Fibroblast of mammary gland (primary cell): ENCODE results near the gene OPA1.

ENCODE experiments used
- DNase-seq: peaks from one replicate; pipeline ENCODE4 v3.0.0-alpha.2; 2010; ENCODE audit warnings: low read depth
- H3K4me3 ChIP-seq: 2 replicates; pipeline ENCODE4 v1.5.1; 2011; ENCODE audit warnings: low read depth, mild to moderate bottlenecking, low read length, moderate library complexity; ENCODE audit not compliant: control insufficient read depth
- TF ChIP-seq, protein P1 (sequence below): conservative IDR thresholded peaks from 2 replicates; pipeline ENCODE4 v1.5.1; 2011; ENCODE audit warnings: low read depth, low read length, inconsistent platforms; ENCODE audit not compliant: control insufficient read depth, insufficient read depth

OPA1 gene

DNA sequence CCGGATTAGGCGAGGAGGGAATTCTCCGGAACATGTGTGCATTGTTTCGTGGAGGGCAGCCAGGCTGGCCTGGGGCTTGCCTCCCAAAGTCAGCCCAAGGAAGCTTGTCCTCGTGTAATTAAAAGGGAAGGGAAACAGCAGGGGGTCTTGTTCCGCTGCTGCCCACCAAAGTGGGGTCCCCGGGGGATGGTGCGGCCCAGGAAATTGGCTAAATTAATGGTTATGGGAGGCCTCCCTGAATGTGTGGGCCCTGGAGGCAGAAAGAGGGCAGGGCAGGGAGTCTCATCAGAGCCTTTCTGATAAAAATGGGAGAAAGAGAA lies 118.1 kb downstream of the OPA1 start:
- no peak for DNase-seq
- no peak overlapping the region for H3K4me3 ChIP-seq
- TF ChIP-seq, protein P1, sequence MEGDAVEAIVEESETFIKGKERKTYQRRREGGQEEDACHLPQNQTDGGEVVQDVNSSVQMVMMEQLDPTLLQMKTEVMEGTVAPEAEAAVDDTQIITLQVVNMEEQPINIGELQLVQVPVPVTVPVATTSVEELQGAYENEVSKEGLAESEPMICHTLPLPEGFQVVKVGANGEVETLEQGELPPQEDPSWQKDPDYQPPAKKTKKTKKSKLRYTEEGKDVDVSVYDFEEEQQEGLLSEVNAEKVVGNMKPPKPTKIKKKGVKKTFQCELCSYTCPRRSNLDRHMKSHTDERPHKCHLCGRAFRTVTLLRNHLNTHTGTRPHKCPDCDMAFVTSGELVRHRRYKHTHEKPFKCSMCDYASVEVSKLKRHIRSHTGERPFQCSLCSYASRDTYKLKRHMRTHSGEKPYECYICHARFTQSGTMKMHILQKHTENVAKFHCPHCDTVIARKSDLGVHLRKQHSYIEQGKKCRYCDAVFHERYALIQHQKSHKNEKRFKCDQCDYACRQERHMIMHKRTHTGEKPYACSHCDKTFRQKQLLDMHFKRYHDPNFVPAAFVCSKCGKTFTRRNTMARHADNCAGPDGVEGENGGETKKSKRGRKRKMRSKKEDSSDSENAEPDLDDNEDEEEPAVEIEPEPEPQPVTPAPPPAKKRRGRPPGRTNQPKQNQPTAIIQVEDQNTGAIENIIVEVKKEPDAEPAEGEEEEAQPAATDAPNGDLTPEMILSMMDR, result no peak

DNA sequence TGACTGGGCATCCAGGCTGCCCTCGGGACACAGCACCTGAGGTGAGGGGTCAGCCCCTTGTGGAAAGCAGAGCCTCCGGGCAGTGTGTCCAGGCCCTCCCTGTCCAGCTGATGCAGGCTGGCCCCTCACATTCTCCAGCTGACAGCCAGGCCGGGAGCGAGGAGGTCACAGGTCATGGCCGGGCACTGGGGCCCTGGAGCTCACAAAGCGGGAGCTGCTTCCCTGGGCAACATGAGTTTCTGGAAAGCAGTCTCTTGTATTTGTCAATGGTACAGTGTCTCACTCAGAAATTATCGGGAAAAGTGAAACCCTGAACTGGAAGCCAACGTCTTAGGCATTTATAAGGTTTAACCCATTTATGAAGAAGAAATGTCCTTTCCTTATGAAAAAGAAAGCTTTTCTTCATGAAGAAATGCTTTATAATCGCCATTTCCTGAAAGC lies 118.5 kb downstream of the OPA1 start:
- TF ChIP-seq, protein P1, result no peak
- DNase-seq, result no peak

DNA sequence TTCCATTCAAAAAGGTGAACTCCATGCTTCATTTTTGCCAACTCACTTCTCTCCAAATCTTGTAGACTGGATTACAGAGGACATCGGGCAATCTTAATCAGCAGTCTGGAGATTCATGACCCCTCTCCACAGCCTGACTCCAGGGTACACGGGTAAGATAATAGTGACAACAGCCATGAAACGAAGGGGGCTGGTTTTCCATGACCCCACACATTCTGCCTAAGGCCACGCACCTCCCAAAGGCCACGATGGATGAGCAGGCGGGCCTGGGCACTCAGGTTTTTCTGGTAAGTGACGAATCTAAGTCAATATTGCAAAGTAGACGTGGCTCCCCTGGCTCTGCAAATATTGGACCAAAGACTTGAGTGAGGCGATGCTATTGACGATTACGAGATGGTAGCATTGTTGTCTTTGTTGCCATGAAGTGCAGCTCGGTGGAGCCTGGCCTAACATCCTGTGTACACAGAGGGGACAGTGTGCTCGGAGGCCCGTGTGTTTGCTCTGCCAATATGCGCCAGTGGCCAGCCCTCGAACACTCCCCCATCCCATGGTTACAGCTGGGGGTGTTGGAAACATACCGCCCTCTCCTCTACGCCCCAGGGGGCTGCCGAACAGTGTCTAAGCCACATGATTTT lies 119.1 kb downstream of the OPA1 start:
- no peak for DNase-seq
- no peak overlapping the region for H3K4me3 ChIP-seq
- TF ChIP-seq, protein P1, result no peak

More for the DNA sequence above, 118.5 kb downstream of the OPA1 start:
- H3K4me3 ChIP-seq, result no peak overlapping the region

DNA sequence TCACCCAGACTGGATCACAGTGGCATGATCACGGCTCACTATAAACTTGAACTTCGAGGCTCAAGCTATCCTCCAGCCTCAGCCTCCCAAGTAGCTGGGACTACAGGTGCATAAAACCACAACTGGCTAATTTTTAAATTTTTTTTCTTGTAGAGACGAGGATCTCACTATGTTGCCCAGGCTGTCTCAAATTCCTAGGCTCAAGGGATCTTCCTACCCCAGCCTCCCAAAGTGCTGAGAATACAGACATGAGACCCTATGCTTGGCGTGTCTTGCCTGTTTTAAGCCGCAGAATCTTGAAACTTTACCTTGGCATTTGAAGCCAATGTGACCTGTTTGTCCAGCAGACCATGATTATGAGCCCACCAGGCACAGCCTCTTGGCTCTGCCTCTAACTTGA lies 119.9 kb downstream of the OPA1 start:
- TF ChIP-seq, protein P1, result no peak
- H3K4me3 ChIP-seq, result no peak overlapping the region
- no peak for DNase-seq

DNA sequence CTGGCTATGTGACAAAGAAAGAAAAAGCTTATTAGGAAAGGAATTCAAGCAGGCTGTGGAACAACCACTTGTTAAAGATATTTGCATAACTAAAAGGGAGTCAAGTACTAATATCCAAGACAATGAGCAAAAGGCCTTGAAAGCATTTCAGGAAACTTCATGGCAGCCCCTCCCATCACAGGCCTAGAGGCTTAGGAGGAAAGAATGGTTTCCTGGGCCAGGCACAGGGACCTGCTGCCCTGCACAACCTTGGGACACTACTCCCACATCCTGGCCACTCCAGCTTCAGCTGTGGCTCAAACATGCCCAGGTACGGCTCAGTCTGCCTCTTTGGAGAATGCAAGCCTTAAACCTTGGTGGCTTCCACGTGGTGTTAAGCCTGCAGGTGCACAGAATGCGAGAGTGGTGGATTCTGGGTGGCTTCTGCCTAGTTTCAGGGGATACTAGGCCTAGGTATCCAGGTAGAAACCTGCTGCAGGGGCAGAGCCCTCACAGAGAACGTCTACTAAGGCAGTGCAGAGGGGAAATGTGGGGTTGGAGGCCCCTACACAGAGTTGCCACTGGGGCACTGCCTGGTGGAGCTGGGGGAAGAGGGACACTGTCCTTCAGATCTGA lies 121.6 kb downstream of the OPA1 start:
- no peak for DNase-seq
- TF ChIP-seq, protein P1, result no peak
- no peak overlapping the region for H3K4me3 ChIP-seq

DNA sequence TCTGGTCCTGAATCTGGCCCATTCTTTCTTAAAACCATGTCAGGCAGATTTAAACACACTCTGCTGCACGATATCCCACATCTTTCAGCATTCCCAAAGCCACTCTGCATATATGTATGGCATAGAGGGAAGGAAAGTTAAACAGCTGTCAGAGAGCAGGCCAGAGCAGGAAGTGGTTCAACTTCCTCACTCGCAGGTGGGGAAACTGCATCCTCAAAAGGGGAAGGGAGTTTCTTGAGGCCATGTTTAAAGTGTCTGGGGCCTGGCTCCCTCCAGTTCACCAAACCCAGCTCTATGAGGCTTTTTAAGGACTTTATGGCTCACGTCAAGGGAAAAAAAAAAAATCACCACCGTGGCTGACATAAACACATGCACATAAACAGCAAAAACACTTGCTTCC lies 123.1 kb downstream of the OPA1 start:
- no peak overlapping the region for H3K4me3 ChIP-seq
- DNase-seq, result no peak
- TF ChIP-seq, protein P1, result no peak
